ENCODE measurements around the gene NAPSA.
A peak's percentile ranks its signal among the peaks of the same experiment; 100 is the strongest.

GRCh38 chr19:50349277-50350057, 16.0 kb downstream of the NAPSA start:
- TF ChIP-seq CTCF (IDR thresholded peaks at IDR 0.05 in 2 of 3, conservative IDR thresholded peaks at IDR 0.05 in 1 of 3; ENCODE audit: control insufficient read depth in 2 of 3, extremely low read depth in 1 of 3, insufficient read depth in 1 of 3, low read depth in 3 of 3, low read length in 3 of 3) (peak in 1 of 3 experiments; percentile 17; a peak in 1 of 6 replicates), SIX5 (IDR thresholded peaks at IDR 0.05; ENCODE audit: low read depth, low read length, severe bottlenecking) (no peak), TARDBP (IDR thresholded peaks at IDR 0.05; ENCODE audit: borderline replicate concordance) (no peak), RAD21 (IDR thresholded peaks at IDR 0.05; ENCODE audit: insufficient read depth, low read depth, low read length) (no peak), CHD2 (IDR thresholded peaks at IDR 0.05; ENCODE audit: borderline replicate concordance, low read depth, low read length) (no peak), JUNB (IDR thresholded peaks at IDR 0.05) (no peak), SP1 (IDR thresholded peaks at IDR 0.05; ENCODE audit: low read depth, low read length) (no peak), POLR2A (IDR thresholded peaks at IDR 0.05; ENCODE audit: low read depth, low read length) (no peak), MEF2A (IDR thresholded peaks at IDR 0.05; ENCODE audit: insufficient read depth, low read depth, low read length) (no peak), BCL11A (IDR thresholded peaks at IDR 0.05; ENCODE audit: low read depth, low read length) (no peak), SKIL (IDR thresholded peaks at IDR 0.05; ENCODE audit: low read depth, poor library complexity, severe bottlenecking) (no peak)
- TF ChIP-seq, protein P1, sequence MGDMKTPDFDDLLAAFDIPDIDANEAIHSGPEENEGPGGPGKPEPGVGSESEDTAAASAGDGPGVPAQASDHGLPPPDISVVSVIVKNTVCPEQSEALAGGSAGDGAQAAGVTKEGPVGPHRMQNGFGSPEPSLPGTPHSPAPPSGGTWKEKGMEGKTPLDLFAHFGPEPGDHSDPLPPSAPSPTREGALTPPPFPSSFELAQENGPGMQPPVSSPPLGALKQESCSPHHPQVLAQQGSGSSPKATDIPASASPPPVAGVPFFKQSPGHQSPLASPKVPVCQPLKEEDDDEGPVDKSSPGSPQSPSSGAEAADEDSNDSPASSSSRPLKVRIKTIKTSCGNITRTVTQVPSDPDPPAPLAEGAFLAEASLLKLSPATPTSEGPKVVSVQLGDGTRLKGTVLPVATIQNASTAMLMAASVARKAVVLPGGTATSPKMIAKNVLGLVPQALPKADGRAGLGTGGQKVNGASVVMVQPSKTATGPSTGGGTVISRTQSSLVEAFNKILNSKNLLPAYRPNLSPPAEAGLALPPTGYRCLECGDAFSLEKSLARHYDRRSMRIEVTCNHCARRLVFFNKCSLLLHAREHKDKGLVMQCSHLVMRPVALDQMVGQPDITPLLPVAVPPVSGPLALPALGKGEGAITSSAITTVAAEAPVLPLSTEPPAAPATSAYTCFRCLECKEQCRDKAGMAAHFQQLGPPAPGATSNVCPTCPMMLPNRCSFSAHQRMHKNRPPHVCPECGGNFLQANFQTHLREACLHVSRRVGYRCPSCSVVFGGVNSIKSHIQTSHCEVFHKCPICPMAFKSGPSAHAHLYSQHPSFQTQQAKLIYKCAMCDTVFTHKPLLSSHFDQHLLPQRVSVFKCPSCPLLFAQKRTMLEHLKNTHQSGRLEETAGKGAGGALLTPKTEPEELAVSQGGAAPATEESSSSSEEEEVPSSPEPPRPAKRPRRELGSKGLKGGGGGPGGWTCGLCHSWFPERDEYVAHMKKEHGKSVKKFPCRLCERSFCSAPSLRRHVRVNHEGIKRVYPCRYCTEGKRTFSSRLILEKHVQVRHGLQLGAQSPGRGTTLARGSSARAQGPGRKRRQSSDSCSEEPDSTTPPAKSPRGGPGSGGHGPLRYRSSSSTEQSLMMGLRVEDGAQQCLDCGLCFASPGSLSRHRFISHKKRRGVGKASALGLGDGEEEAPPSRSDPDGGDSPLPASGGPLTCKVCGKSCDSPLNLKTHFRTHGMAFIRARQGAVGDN (IDR thresholded peaks at IDR 0.05): no peak
- TF ChIP-seq, protein P2, sequence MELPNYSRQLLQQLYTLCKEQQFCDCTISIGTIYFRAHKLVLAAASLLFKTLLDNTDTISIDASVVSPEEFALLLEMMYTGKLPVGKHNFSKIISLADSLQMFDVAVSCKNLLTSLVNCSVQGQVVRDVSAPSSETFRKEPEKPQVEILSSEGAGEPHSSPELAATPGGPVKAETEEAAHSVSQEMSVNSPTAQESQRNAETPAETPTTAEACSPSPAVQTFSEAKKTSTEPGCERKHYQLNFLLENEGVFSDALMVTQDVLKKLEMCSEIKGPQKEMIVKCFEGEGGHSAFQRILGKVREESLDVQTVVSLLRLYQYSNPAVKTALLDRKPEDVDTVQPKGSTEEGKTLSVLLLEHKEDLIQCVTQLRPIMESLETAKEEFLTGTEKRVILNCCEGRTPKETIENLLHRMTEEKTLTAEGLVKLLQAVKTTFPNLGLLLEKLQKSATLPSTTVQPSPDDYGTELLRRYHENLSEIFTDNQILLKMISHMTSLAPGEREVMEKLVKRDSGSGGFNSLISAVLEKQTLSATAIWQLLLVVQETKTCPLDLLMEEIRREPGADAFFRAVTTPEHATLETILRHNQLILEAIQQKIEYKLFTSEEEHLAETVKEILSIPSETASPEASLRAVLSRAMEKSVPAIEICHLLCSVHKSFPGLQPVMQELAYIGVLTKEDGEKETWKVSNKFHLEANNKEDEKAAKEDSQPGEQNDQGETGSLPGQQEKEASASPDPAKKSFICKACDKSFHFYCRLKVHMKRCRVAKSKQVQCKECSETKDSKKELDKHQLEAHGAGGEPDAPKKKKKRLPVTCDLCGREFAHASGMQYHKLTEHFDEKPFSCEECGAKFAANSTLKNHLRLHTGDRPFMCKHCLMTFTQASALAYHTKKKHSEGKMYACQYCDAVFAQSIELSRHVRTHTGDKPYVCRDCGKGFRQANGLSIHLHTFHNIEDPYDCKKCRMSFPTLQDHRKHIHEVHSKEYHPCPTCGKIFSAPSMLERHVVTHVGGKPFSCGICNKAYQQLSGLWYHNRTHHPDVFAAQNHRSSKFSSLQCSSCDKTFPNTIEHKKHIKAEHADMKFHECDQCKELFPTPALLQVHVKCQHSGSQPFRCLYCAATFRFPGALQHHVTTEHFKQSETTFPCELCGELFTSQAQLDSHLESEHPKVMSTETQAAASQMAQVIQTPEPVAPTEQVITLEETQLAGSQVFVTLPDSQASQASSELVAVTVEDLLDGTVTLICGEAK (IDR thresholded peaks at IDR 0.05; ENCODE audit: borderline replicate concordance): no peak

Data from GM12878 (cell line).